Measurements from ENCODE around the gene XPR1.
"Not testable (repeated sequence)": the region's sequence is repeated elsewhere in the genome, so short reads cannot be mapped to it uniquely, and the experiment has no call there.

Gene XPR1

DNA sequence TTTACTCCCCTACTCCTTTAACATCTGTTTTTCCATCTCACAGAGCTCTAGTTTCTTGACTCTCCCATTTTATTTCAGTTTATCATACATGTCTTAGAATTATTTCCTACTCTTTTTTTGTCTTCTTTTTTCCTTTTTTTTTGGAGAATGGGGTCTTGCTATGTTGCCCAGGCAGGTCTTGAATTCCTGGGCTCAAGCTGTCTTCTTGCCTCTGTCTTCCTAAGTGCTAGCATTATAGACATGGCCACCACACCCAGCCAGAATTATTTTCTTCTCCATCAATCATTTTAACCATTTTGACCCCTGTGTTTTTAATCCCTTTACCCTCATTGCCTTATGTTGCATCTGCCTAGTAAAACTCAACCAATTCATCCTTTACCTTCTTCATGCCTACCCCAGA lies 157.6 kb downstream of the XPR1 start:
- in situ Hi-C loops (cut with HindIII; ENCODE audit: low pct_unique_long_range_greater_than_20kb, low sequenced_read_pairs): no loop called here
- TF ChIP-seq JUND (IDR thresholded peaks at IDR 0.05; ENCODE audit: low read depth): no peak
- DNase-seq (ENCODE audit: low read depth in 1 of 2, low spot score in 1 of 2): no peak

DNA sequence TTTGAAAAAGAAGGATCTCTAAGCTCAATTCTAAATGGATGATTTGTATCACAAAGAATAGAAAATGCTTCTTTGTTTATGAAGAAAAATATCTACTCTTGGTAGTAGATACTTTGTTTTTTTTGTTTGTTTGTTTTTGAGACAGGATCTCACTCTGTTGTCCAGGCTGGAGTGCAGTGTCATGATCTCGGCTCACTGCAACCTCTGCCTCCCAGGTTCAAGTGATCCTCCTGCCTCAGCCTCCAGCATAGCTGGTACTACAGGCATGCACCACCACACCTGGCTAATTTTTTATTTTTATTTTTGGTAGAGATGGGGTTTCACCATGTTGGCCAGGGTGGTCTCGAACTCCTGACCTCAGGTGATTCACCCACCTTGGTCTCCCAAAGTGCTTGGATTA lies 159.3 kb downstream of the XPR1 start:
- in situ Hi-C loops (cut with HindIII; ENCODE audit: low pct_unique_long_range_greater_than_20kb, low sequenced_read_pairs); DNase-seq (ENCODE audit: low read depth in 1 of 2, low spot score in 1 of 2): not testable (repeated sequence)

DNA sequence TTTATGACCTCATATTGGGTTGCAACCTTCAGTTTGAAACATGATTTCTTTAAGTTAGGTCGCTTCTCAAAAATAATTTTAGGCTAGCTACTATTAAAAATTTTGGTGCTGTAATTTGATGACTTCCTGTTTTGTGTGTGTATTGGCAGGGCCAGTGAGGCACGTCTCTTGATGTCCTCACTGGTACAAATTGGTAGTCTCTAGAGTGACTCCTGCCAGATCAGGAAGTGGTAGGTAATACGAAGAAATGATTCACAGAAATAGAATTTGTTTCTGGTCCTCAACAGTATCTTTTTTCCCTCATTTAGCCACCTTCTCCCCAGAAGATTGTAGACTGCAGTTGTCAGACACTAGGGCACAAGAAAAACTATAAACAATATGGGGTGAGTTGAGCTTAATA lies 160.0 kb downstream of the XPR1 start:
- DNase-seq (ENCODE audit: low read depth in 1 of 2, low spot score in 1 of 2): no peak
- TF ChIP-seq JUND (IDR thresholded peaks at IDR 0.05; ENCODE audit: low read depth): no peak
- in situ Hi-C loops (cut with HindIII; ENCODE audit: low pct_unique_long_range_greater_than_20kb, low sequenced_read_pairs): no loop called here

DNA sequence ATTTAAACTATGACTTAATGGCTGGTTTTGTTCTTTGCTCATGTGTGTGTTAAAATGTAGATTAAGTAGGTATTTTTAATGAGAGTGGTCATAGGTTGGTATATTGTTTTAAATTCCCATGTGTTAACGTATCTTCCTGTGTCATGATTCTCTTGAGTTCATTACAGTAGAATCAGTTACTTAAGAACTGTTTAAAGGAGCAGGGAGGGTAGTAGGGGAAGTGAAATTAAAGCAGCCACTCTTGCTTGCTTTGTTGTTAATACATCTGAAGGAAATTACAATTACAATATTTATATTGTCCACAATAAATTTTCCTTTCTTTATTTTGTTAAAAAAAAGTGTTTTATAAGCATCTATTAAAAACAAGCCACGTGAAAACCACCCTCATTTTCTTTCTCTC lies 161.6 kb downstream of the XPR1 start:
- no peak for DNase-seq (ENCODE audit: low read depth in 1 of 2, low spot score in 1 of 2)
- in situ Hi-C loops (cut with HindIII; ENCODE audit: low pct_unique_long_range_greater_than_20kb, low sequenced_read_pairs): no loop called here
- TF ChIP-seq JUND (IDR thresholded peaks at IDR 0.05; ENCODE audit: low read depth): no peak

DNA sequence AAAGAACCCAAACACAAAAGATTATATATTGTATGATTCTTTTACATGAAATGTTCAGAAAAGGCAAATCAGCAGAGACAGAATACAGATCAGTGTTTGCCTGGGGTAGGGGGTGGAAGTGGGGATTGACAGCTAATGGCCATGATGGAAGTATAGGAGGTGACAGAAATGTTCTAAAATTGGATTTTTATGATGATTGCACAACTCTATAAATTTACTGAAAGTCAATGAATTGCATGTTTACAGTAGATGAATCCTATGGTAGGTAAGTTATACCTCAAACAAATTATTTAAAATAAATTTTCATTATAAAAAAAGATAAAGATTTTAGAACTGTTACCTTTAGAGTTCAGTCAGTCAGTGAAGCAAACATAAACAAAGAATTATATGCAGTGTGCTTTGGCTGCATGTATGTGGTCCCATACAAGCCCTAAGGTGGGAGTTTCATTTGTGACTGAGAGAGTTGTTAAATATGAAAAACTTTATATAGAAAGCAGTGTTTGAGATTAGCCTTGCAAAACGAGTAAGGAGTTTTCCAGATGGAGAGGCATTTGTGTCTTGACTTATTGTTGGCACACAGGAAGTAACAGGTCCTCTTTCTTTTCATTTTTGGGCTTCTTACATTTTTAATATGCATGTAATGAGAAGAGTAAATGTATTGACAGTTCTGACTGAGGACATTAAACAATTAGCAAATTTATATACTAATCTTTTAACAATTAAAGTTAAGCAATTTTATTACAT lies 165.2 kb downstream of the XPR1 start:
- no peak for DNase-seq (ENCODE audit: low read depth in 1 of 2, low spot score in 1 of 2)
- no peak for TF ChIP-seq JUND (IDR thresholded peaks at IDR 0.05; ENCODE audit: low read depth)
- in situ Hi-C loops (cut with HindIII; ENCODE audit: low pct_unique_long_range_greater_than_20kb, low sequenced_read_pairs): no loop called here

DNA sequence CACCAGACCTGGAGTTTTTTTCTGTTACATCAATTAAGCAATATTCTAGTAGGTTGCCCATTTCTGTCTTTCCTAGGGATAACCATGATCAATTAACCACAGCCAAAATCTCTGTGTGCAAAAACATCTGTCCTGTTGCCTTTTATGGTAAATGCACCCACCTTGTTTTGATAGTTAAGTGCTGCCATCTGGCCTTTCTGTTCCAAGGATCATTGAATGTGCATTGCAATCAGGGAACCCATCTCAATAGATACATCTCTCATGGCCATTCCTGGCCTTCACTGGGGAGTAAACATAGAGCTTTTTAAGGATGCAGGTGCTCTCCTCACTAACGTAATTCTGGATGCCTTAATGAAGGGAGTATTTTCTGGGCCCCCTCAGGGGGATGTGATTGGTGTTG lies 169.1 kb downstream of the XPR1 start:
- in situ Hi-C loops (cut with HindIII; ENCODE audit: low pct_unique_long_range_greater_than_20kb, low sequenced_read_pairs): no loop called here
- TF ChIP-seq JUND (IDR thresholded peaks at IDR 0.05; ENCODE audit: low read depth): no peak
- no peak for DNase-seq (ENCODE audit: low read depth in 1 of 2, low spot score in 1 of 2)

DNA sequence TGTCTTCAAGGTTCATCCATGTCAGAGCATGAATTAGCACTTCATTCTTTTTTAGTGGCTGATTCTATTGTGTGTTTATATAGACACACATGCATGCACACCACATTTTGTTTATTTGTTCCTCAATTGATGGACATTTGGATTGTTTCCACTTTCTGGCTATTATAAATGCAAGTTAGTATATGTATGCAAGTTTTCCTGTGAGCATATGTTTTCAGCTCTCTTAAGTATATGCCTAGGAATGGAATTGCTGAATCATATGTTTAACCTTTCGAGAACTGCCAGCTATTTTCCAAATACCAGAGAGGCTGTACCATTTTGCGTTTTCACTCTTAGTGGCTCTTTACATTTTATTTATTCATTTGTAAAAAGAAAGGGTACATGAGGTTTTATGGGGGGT lies 171.0 kb downstream of the XPR1 start:
- no peak for TF ChIP-seq JUND (IDR thresholded peaks at IDR 0.05; ENCODE audit: low read depth)
- in situ Hi-C loops (cut with HindIII; ENCODE audit: low pct_unique_long_range_greater_than_20kb, low sequenced_read_pairs): no loop called here
- DNase-seq (ENCODE audit: low read depth in 1 of 2, low spot score in 1 of 2): no peak

DNA sequence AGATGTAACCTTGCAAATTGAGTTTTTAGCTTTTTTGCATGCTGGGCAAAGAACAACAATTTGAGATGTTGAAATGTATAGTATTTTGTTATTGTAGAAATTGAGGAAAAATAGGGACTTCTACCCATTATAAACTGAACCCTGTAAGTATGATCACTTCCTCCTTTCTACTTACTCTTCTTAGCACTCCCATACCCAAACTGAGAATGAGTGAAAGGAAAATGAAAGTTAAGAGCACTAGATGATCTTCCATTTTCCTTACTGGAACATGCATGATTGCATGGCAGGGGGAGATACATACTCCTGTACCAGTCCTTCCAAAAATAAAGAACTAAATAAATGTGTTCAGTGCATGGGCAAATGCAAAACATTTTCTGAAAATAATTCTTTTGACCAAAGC lies 173.5 kb downstream of the XPR1 start:
- in situ Hi-C loops (cut with HindIII; ENCODE audit: low pct_unique_long_range_greater_than_20kb, low sequenced_read_pairs): no loop called here
- DNase-seq (ENCODE audit: low read depth in 1 of 2, low spot score in 1 of 2): no peak
- TF ChIP-seq JUND (IDR thresholded peaks at IDR 0.05; ENCODE audit: low read depth): no peak

DNA sequence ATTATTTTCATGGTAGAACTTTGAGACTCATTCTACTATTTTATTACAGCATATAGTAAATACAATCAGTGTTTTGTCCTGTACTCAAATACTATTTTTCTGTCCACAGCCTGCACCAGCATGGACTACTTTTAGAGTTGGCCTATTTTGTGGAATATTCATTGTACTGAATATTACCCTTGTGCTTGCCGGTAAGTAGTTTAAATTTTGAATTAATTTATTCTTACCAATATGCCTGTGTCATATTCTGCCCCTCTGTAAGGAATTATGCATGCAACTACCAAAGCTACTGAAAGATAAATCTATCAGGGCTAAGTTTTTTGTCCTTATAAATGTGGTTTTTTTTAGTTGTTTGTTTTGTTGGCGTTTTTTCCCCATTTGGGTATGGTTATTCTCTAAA lies 179.5 kb downstream of the XPR1 start:
- no peak for TF ChIP-seq JUND (IDR thresholded peaks at IDR 0.05; ENCODE audit: low read depth)
- in situ Hi-C loops (cut with HindIII; ENCODE audit: low pct_unique_long_range_greater_than_20kb, low sequenced_read_pairs): no loop called here
- no peak for DNase-seq (ENCODE audit: low read depth in 1 of 2, low spot score in 1 of 2)

DNA sequence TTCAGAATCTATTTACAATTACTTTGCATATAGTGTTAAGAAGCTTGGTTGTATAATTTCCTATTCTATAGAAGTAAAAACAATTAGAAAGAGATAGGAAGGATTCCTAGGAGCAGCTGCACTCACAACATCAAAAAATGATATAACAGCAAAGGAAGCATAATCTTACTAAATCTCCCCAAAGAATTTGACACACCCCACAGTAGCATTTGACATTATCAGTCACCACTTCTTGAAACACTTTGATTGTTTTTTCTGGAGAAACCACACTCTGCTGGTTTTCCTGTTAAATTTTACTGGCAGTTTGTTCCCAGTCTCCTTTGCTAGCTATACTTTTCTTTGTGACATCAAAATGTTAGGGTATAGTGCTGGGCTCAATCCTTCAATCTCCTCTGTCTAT lies 180.1 kb downstream of the XPR1 start:
- in situ Hi-C loops (cut with HindIII; ENCODE audit: low pct_unique_long_range_greater_than_20kb, low sequenced_read_pairs): no loop called here
- no peak for DNase-seq (ENCODE audit: low read depth in 1 of 2, low spot score in 1 of 2)

DNA sequence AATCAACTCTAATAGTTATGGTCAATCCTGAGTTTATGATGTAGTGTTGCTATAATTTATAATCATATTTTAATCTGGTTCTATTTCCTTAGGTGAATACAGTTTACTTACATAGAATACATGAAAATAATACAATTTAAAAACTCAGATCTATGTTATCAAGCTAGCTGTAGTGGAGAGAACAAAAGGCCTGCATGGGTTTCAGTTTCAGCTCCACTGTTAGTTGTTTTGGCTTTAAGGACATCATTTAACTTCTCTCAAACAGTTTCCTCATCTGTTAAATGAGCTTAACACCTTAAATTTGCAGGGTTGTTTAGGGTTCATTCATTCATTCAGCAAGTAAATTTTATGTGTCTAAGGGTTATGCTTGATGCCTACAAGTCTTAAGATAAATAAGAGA lies 182.4 kb downstream of the XPR1 start:
- in situ Hi-C loops (cut with HindIII; ENCODE audit: low pct_unique_long_range_greater_than_20kb, low sequenced_read_pairs): no loop called here
- TF ChIP-seq JUND (IDR thresholded peaks at IDR 0.05; ENCODE audit: low read depth): no peak

More for the DNA sequence above, 180.1 kb downstream of the XPR1 start:
- no peak for TF ChIP-seq JUND (IDR thresholded peaks at IDR 0.05; ENCODE audit: low read depth)

DNA sequence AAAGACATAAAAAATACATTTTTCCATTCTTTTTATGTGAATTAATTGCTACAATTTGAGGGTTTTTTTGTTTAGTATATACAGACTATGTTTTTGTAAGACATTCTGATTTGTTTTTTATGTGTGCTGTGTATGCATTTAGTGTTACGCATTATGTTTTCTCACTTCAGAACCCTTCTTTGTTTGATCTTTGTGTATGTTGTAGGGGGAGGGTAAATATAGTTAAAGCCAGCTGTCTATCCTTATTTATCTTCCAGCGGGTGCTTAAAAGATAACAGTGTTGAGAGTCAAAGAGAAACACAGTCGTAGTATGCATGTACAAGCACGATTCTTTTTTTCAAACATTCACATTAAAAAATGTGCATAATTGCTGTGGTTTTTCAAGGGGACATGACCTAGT lies 183.4 kb downstream of the XPR1 start:
- TF ChIP-seq JUND (IDR thresholded peaks at IDR 0.05; ENCODE audit: low read depth): no peak
- DNase-seq (ENCODE audit: low read depth in 1 of 2, low spot score in 1 of 2): no peak
- in situ Hi-C loops (cut with HindIII; ENCODE audit: low pct_unique_long_range_greater_than_20kb, low sequenced_read_pairs): no loop called here

More for the DNA sequence above, 182.4 kb downstream of the XPR1 start:
- DNase-seq (ENCODE audit: low read depth in 1 of 2, low spot score in 1 of 2): no peak

DNA sequence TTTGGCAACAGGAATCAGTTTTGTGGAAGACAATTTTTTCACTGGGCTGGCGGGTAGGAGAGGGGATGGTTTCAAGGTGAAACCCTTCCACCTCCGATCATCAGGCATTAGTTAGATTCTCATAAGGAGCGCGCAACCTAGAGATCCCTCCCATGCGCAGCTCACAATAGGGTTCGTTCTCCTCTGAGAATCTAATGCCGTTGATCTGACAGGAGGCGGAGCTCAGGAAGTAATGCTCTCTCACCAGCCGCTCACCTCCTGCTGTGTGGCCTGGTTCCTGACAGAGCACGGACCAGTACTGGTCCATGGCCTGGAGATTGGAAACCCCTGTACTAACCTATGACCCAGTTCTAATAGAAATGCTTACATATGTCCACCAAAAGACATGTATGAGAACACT lies 184.3 kb downstream of the XPR1 start:
- TF ChIP-seq JUND (IDR thresholded peaks at IDR 0.05; ENCODE audit: low read depth): no peak
- DNase-seq (ENCODE audit: low read depth in 1 of 2, low spot score in 1 of 2): no peak
- in situ Hi-C loops (cut with HindIII; ENCODE audit: low pct_unique_long_range_greater_than_20kb, low sequenced_read_pairs): no loop called here

DNA sequence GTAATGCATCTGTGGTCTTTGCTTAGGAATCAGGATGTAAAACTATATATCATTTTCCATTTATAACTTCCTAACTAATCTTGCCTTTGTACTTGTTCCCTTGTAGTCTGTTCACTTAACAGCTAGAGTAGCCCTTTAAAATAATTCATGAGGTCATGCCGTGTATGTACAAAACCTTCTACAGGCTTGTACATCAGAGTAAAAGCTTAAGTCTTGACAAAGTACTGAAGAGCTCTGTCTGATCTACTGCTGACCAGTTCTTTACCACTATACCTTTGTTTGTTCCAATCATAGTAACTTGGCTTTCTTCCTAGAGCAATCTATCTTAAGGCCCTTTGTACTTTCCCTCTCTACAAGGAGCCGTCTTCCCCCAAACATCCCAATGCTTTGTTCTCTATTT lies 190.1 kb downstream of the XPR1 start:
- in situ Hi-C loops (cut with HindIII; ENCODE audit: low pct_unique_long_range_greater_than_20kb, low sequenced_read_pairs): no loop called here
- TF ChIP-seq JUND (IDR thresholded peaks at IDR 0.05; ENCODE audit: low read depth): no peak
- DNase-seq (ENCODE audit: low read depth in 1 of 2, low spot score in 1 of 2): no peak

DNA sequence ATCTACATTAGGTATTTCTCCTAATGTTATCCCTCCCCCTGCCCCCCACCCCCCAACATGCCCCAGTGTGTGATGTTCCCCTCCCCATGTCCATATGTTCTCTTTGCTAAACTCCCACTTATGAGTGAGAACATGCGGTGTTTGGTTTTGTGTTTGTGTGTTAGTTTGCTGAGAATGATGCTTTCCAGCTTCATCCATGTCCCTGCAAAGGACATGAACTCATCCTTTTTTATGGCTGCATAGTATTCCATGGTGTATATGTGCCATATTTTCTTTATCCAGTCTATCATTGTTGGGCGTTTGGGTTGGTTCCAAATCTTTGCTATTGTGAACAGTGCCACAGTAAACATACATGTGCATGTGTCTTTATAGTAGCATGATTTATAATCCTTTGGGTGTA lies 199.7 kb downstream of the XPR1 start:
- in situ Hi-C loops (cut with HindIII; ENCODE audit: low pct_unique_long_range_greater_than_20kb, low sequenced_read_pairs); DNase-seq (ENCODE audit: low read depth in 1 of 2, low spot score in 1 of 2): not testable (repeated sequence)

DNA sequence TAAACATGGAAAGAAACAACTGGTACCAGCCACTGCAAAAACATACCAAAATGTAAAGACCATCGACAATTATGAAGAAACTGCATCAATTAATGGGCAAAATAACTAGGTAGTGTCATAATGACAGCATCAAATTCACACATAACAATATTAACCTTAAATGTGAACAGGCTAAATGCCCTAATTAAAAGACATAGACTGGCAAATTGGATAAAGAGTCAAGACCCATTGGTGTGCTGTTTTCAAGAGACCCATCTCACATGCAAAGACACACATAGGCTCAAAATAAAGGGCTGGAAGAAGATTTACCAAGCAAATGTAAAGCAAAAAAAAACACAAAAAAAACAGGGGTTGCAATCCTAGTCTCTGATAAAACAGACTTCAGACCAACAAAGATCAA lies 201.4 kb downstream of the XPR1 start:
- DNase-seq (ENCODE audit: low read depth in 1 of 2, low spot score in 1 of 2); in situ Hi-C loops (cut with HindIII; ENCODE audit: low pct_unique_long_range_greater_than_20kb, low sequenced_read_pairs): not testable (repeated sequence)

Measured in T47D (cell line).